Prostate gland (tissue), 2 donors: ENCODE data around the gene ASCC3.

Source experiments
- POLR2A ChIP-seq: fragments of 450-650 bp; IDR thresholded peaks from one replicate; pipeline ENCODE4 v1.6.1; 2016; ENCODE audit warnings: antibody characterized with exemption, mild to moderate bottlenecking
- POLR2AphosphoS5 ChIP-seq: sonication (generic); formaldehyde crosslinking; IDR thresholded peaks from one replicate; pipeline ENCODE4 v1.6.1; 2017; ENCODE audit warnings: antibody characterized with exemption
- TF ChIP-seq, protein P1 (sequence below), 4 experiments: fragments of 200-600 bp in 2 of 4; fragments of 450-650 bp in 2 of 4; sonication (generic) in 2 of 4; IDR thresholded peaks; 1 replicate in 3 of 4; 2 replicates in 1 of 4; pipeline ENCODE4 v1.5.1; 2016 to 2019; ENCODE audit warnings: antibody characterized with exemption in 4 of 4, mild to moderate bottlenecking in 2 of 4, moderate library complexity in 2 of 4

DNA sequence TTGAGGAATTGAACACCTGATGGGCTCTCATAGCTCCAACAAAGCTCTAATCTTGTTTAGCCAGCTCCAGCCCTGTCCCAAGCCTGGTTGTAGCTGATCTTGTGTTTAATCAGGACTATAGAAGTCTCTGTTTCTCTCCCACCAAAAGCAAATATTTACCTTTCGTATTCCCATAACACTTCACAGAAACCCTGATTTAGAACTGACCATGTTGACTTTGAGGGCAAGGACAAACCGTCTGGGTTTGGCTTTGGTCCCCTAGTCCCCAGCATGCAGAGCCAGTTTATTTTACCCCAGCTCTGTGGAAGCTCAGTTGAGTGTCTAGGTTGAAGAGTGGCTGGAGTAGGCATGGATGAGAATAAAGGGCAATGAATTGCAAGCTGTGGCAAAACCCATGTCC, 398.4 kb downstream of the ASCC3 start:
- no peak for TF ChIP-seq POLR2AphosphoS5
- no peak for TF ChIP-seq POLR2A
- TF ChIP-seq, protein P1, sequence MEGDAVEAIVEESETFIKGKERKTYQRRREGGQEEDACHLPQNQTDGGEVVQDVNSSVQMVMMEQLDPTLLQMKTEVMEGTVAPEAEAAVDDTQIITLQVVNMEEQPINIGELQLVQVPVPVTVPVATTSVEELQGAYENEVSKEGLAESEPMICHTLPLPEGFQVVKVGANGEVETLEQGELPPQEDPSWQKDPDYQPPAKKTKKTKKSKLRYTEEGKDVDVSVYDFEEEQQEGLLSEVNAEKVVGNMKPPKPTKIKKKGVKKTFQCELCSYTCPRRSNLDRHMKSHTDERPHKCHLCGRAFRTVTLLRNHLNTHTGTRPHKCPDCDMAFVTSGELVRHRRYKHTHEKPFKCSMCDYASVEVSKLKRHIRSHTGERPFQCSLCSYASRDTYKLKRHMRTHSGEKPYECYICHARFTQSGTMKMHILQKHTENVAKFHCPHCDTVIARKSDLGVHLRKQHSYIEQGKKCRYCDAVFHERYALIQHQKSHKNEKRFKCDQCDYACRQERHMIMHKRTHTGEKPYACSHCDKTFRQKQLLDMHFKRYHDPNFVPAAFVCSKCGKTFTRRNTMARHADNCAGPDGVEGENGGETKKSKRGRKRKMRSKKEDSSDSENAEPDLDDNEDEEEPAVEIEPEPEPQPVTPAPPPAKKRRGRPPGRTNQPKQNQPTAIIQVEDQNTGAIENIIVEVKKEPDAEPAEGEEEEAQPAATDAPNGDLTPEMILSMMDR (IDR thresholded peaks at IDR 0.05): no peak
